ENCODE data around the gene ROBO1.

The ROBO1 gene

DNA sequence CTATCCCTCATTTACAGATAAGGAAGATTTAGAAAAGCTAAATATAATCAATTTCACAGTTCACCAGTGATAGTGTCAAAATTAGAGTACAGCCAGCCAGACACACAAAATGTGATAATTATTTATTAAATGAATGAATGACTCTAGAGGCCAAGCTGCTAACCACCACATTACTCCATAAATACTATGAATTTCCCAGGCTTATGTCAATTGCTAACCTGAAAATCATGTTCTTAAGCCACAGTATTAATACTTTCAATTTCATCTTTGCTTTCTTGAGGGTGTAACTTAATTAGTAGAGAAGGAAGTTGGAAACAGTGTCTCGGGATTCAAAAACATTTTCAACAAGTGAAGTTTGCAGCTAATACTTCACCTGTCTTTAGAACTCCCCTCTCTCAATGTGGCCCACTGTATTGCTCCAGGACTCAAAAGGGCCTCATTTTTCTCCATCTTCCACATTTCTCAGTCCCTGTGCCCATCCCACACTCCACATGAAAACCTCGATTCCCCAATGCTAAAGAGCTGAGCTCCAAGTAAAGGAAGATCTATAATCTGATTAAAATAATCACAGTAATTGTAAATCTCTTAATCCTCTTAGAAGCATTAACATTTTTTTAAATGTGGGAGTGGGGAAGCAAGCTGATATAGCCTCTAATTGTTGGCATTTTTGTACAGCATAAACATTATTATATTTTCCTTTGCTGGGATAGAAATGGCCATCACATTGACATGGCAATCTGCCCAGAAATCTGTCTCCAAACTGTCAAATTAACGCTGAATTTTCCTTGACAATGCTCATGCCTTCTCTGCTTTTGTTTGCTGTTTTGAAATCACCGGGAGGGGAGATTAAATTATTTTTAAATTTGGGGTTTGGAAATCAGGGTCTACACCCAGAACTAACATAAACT lies 765.1 kb downstream of the ROBO1 start:
- DNase-seq = no peak

- no peak for DNase-seq
Observed at GRCh38 chr3:79001255-79001654, 766.5 kb downstream of the ROBO1 start.

DNA sequence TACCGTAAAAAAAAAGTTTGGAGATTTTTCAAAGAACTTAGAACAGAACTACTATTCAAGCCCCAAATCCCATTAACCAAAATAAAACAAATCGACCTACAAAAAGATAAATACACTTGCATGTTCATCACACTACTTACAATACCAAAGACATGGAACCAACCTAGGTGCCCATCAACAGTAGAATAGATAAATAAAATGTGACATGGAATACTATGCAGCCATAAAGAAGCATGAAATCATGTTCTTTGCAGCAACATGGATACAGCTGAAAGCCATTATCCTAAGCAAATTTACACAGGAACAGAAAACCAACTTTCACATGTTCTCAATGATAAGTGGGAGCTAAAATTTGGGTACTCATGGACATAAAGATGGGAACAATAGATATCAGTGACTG lies 768.7 kb downstream of the ROBO1 start:
- no peak for DNase-seq

DNA sequence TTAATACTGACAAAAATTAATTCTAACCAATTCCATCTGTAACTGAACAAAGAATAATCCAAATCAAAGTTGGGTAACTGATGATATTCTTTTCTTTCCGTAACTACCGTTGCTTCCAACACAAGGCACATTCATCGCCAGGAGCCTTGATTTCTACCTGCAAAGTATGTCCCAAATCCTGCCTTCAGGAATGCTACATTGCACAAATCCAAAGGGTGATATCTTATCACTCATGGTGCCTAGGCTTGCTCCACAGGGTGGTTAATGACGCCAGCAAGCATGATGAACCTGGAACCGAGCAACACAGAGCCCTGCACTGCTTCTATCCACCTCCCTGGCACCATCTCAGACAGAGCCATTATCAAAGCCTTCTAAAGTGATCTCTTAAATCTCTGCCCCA lies 772.7 kb downstream of the ROBO1 start:
- no peak for DNase-seq

DNA sequence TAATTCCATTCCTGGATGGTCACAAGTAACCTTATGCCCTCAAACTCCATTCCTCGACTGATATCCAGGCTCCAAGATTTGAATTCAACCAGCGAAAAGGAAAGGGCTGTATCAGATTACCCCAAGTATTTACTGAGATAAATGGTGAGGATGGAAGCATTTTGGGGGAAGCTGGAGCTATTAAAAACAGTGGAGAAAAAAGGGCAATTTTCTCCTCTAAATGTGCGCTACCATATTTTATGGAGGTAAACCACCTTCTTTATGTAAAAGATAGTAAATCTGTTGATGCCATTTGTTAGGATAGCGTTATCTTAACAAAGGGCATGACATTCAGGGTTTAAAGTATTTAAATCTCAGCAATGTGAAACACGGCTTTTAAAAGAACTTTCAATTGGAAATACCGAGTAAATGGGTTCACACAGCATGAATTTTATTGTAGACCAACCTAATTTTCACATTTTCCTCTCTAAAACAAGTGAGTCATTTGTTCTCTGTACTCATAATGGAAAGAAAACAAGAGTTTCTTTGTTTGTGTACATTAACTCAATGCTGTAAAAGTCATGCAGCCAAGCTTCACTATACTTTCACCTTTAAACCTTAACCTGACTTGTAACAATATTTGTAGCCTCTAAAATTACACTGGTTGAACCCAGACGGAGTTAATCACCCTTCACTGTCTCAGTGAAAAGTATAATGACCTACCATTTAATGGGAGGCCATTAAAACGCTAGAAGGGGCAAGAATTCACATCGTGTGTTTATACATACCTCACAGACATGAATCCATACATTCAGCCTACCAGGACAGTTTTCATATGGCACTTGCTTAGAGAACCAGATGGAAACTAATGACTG lies 773.4 kb downstream of the ROBO1 start:
- DNase-seq = no peak

DNA sequence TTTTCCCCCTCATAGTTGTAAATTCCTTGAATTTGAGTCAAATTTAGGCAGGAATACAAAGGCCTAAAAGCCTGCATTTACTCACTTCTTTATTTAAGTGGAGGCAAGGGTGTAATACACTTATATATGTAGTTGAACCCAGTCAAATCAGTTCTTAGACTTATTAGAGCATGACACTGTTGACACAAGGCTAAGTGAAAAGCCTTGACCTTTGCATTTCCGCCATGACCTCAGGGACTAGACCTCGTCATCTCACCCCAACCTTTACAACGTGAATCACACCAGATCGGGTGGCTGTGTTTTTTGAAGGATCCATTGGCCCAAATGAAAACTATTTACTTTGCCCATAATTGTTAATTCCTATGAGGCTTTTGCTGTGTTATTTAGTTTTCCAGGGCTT lies 774.4 kb downstream of the ROBO1 start:
- DNase-seq = no peak

GRCh38 chr3:78992830-78993229 lies 775.0 kb downstream of the ROBO1 start:
- no peak for DNase-seq

GRCh38 chr3:78992400-78992799 lies 775.4 kb downstream of the ROBO1 start:
- DNase-seq = peak; percentile 32

- no peak for DNase-seq
Observed at GRCh38 chr3:78991656-78992055, 776.1 kb downstream of the ROBO1 start.

- no peak for DNase-seq
Observed at GRCh38 chr3:78990156-78990555, 777.6 kb downstream of the ROBO1 start.

- DNase-seq = no peak
Observed at GRCh38 chr3:78988324-78988723, 779.5 kb downstream of the ROBO1 start.

DNA sequence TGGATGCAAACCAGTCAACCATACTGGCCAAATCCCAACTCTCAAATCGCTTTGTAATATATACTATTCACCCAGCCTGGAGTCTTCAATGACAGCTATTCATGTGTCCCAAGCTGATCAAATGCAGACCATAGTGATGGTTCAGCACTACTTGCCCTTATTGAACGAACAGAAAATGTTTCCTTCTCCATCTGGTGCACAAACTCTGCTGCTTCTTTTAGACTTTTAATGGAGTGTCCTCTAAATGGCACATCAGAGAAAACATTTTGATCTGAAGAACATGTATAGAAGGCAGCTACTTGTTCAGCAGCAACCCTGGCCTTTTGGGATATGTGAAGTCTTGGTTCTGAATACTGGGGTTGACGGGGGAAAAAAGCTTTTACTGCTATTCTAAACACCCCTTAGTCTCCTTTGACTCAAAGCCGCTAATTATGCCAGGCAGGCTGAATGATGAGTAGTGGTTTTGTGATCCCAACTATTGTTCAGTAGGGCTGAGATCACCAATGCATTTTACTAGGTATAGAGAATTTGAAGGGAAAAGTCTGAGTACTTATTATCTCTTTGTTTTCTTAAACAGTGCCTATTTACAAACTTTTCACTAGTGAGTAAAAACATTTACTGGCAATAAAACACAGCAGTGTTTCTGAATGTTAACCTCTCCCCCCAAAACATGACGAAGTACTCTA lies 781.2 kb downstream of the ROBO1 start:
- DNase-seq = no peak

GRCh38 chr3:78985981-78986380 lies 781.8 kb downstream of the ROBO1 start:
- DNase-seq = no peak

DNA sequence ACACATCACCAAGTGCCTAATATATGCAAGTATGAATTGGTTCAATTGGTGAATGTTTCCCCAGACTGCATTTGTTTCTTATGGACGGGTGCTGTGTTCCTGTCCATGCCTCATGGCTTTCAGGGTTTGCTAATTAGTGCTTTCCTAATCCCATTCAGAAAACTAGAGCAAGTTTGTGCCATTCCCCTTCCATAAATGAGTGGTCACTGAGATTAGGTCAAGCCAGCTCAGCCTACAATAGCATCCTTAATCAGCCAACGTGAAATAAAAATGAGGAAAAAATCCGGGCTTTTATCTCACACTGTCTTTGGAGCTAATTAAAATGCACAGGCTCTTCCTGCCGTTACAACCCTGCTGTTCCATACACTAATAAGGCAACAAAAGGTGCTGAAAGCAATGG lies 788.8 kb downstream of the ROBO1 start:
- no peak for DNase-seq

DNA sequence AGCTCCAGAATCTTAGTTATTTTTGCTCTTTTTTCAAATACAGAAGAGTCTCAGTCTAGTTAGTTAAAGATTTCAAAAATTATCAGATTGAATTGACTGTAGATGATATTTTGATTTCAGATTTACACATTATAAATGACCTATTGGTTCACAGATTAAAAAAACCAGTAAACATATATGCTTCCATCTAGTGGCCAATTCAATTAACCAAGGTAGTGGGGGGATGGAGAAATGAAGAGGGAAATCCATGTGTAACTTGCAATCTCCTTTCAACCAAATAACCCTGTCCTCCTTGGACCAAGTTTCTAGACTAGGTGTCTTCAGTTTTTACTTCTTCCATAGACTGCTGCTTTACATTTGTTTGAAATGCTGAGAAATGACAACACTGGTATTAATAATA lies 789.8 kb downstream of the ROBO1 start:
- DNase-seq = no peak

GRCh38 chr3:78977073-78977472 lies 790.7 kb downstream of the ROBO1 start:
- DNase-seq = no peak

DNA sequence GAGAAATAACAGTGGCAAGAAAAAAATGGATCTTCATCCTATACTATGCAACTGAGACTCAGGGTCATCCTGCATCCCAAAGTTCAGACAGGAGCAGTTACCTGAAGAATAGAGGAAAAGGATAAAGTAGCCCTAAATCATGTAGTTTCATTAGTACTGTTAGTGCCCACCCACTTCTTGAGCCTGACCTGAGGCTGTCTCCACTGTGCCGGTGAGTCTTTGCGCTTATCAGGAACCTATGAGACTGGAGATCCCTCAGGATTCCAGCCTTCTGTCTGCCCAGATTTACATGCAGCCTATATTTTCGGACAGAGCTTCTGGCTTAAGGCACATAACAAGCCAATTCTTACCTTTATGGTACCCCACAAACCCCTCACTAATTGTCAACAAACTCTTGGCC lies 791.6 kb downstream of the ROBO1 start:
- no peak for DNase-seq

- DNase-seq = no peak
Observed at GRCh38 chr3:78974181-78974790, 793.5 kb downstream of the ROBO1 start.

DNA sequence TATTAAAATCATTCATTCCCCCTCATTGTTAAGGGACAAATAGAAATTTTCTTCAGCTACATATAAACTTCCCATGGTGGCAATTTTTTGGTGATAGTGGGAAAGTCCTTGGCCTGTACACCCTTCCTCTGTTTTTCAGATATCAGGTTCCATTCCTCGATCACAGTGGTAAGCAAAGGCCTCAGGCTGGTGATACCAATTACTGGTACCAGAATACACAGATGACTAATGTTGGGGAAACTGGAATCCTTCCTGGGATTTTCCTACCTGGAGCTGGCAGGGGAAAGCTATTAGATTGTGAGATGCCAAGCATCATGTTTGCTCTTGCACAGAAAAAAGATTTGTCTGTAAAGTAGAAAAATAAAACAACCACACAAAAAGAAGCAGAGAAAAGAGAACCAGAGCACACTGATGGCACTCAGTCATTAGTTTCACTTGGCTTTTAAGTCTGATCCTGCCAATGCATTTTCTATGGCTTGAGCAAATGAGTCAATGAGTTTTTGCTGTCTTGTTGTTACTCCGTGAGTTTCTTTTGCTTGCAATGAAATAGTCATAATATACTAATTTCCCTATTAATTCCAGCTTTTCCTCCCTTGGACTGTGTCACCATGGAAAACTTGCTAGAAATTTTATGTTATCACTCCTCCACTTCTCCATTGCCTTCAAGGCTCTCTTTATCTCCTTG lies 795.0 kb downstream of the ROBO1 start:
- no peak for DNase-seq

DNA sequence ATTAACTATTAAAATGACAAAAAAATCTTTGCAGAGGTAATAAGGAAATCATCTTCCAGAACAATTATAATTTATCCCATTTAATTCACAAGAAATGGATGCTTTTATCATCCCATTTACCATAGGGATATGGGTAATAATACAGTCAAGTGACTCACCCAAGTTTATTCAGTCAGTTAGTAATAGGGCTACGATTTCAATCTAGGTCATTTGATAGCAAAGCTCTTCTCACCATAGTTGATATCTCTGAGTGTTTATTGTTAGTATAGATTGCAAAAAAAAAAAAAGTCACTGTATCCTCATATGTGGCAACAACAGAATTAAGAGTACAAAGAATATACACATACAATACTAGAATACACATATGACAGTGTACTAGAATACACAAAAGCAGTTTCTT lies 797.1 kb downstream of the ROBO1 start:
- no peak for DNase-seq

DNA sequence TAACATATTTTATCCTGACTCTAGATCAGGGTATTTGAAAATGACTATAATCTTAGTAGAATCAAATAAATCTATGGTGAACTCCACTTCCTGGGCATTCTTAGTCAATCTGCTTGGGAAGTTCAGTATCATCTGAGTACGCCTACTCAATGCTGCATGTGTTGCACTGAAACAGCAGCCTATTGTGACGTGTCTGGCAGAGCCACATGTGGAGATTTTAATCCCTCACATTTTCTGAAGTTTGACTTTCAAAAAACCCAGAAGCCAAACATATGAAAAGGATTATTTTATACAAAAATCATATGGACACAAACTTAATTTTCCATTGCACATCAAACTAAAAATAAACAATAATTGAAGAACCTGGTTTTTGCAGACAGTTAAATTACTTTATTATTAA lies 798.3 kb downstream of the ROBO1 start:
- DNase-seq = no peak

- DNase-seq = no peak
Observed at GRCh38 chr3:78967061-78967460, 800.7 kb downstream of the ROBO1 start.

All from SHP77 treated with DMSO at 0.1 percent for 48 hours (cell line).